ENCODE data around the gene FRMPD3.

FRMPD3 gene

DNA sequence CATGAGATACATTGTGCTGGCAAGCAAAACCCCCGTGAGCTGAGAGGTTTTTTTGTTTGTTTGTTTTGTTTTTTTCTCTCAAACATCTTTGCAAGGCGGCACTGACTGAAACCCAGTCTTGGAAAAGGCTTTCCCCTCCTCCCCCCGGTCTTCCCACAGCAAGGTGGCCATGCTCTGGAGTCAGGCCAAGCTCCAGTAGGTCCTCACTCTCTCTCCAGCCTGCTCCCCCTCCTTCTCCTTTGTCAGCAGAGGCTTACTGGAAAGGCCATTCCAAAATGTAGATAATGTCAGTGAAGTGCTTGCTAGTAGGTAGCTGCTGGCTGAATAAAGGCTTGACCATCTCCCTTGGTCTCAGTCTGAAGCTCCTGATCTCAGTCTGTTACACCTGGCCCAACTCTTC, 32.6 kb downstream of the FRMPD3 start:
- DNase-seq: no peak

DNA sequence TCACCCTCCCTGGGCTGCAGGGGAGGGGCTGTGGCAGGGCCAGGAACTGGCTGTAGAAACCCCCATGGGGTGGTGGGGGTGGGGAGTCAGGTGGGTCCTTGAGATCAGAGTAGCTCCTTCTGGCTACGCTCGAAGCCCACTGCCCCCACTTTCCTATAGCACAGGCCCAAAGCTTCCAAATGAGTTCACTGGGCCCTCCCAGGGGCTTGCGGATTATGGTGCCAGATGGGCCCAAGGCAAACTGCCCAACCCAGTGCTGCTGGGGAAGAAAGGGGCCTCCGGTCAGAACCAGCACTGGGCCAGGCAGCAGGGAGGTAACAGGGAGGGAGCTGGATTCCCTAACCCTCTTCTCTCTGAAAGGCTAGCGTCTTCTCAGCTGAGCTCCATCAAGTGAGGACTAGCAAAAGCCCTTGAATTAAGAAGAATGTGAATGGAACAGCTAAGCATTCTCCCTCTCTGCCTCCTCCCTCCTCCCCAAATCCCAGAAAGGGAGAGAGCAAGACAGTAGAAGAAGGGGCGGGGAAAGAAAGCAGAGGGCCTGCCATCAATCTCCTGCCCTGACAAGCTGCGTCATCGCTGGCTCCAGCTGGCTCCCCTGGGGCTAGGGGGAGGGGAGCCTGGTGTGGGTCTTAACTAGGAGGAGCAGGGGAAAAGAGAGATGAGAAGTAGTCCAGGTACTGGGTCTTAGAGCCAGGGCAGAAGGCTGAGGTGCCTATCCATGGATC, 34.7 kb downstream of the FRMPD3 start:
- DNase-seq: no peak

DNA sequence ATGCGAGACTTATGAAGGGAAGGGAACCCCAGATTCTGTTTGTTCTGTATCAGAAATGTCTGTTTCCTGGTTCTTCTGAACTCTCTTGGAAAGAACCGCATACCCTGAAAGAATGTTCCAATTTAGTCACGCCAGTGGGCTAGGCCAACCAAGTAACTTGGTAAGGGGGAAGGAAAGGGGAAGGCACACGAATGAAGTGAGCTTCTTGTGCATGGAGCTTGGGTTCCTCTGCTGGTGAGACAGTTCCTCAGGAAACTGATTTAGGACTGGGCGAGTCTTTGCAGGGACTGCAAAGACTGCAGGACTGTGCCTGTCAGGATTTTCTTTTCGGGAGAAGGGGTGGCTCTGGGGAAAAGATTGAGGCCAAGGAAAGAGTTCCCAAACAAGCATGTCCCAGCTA, 35.6 kb downstream of the FRMPD3 start:
- no peak for DNase-seq

DNA sequence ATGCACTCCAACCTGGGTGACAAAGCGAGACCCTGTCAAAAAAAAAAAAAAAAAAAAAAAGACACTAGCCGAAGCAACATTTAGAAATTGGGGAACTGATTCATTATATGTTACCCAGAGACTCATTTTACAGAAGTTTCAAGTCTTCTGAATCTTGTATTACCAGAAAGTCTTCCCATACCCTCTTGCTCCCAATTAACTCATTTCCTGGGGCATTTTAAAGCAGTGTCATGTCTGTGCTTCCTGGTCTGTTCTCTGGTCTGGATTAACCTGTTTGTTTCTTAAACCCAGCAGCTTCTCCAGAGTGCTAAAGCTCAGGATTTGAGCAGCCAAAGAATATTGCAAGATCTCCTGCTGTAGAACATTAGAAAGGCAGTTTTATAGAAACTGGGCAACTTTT, 43.7 kb downstream of the FRMPD3 start:
- DNase-seq: no peak

DNA sequence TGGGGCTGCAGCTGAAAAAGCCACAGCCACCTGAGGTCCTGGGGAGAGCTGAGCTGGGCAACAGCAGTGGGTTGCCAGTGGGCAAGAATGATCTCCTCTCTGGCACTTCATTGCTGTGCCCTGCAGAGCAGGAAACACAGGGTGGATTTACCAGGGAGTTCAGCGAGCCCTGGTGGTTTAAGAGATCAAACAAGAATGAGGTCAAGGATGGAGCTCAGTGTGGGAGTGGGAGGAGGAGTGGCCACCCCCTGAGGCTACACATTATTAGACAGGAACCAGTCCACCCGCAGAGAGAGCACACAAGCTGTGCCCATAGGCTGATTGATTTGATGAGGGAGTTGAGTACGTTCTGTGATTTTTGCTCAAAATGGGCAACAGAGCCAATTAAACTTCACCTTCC, 47.3 kb downstream of the FRMPD3 start:
- no peak for DNase-seq
